Measurements from ENCODE around the gene LAMA2. TPM values are rescaled to one million over a fixed set of nuclear protein-coding genes. Genes with fewer than 3 reads are reported as not detected.

The LAMA2 gene
- total and polyA plus RNA-seq, 2 of the 13 experiments (the other 11 are each of a cell fraction or from before 2014, with no cell fraction given): 0.11 to 0.28 TPM

- Histone ChIP-seq H3K27ac (ENCODE audit: extremely low read length, insufficient read depth, low read length) (no peak overlapping the region), H3K4me1 (ENCODE audit: insufficient read depth, low read length) (no peaks in the 10 kb centered on the region), H3K9ac (ENCODE audit: insufficient read depth, low read depth, low read length) (no peak overlapping the region), H4K20me1 (ENCODE audit: insufficient read depth, low read length) (no peaks in the 10 kb centered on the region), H3K79me2 (ENCODE audit: insufficient read depth, low read length) (no peaks in the 10 kb centered on the region), H3K27me3 (ENCODE audit: control insufficient read depth in 1 of 2, insufficient read depth in 2 of 2, low read length in 2 of 2) (no peaks in the 10 kb centered on the region), H3K4me2 (ENCODE audit: low read depth, low read length) (no peak overlapping the region), H3K9me3 (ENCODE audit: low read length) (no peaks in the 10 kb centered on the region), H2AFZ (ENCODE audit: low read length) (no peak overlapping the region), H3K4me3 (replicated peaks in 1 of 3; ENCODE audit: insufficient read depth in 1 of 3, low read depth in 2 of 3, low read length in 3 of 3) (no peak overlapping the region), H3K36me3 (replicated peaks in 1 of 2; ENCODE audit: control insufficient read depth in 1 of 2, insufficient read depth in 2 of 2, low read length in 2 of 2) (peaks cover 0 to under 1% of the 10 kb centered on the region in 2 experiments; a peak in 1 of 5 replicates)
- 93% methylated on average over 1 of the region's 1 CpG for whole genome bisulfite sequencing (ENCODE audit: low lambda C conversion rate)
- CTCF ChIA-PET (ENCODE audit: low intra/inter-chr PET ratio, low total read pairs): no interaction called here
- FAIRE-seq (no peak), DNase-seq (ENCODE audit: low spot score) (no peak), ATAC-seq (no peak)
- in situ Hi-C loops (cut with HindIII; ENCODE audit: extremely low pct_ligation_motif_present, low pct_unique_long_range_greater_than_20kb) (no loop called here), intact Hi-C loops (cut with micrococcal nuclease; ENCODE audit: unreplicated experiment) (no loop called here)
- no TSS peak for BruUV-seq (replicated peaks)
- POLR2A ChIA-PET: no interaction called here
- TF ChIP-seq HES4 (CRISPR knock-in tag; IDR thresholded peaks at IDR 0.05; ENCODE audit: borderline replicate concordance): no peak
- TF ChIP-seq ZZZ3 (CRISPR knock-in tag; IDR thresholded peaks at IDR 0.05; ENCODE audit: borderline replicate concordance): no peak
- TF ChIP-seq TOPORS (CRISPR knock-in tag; IDR thresholded peaks at IDR 0.05): no peak
- no peak for TF ChIP-seq THRA (CRISPR knock-in tag; IDR thresholded peaks at IDR 0.05; ENCODE audit: borderline replicate concordance)
- TF ChIP-seq, protein P1, sequence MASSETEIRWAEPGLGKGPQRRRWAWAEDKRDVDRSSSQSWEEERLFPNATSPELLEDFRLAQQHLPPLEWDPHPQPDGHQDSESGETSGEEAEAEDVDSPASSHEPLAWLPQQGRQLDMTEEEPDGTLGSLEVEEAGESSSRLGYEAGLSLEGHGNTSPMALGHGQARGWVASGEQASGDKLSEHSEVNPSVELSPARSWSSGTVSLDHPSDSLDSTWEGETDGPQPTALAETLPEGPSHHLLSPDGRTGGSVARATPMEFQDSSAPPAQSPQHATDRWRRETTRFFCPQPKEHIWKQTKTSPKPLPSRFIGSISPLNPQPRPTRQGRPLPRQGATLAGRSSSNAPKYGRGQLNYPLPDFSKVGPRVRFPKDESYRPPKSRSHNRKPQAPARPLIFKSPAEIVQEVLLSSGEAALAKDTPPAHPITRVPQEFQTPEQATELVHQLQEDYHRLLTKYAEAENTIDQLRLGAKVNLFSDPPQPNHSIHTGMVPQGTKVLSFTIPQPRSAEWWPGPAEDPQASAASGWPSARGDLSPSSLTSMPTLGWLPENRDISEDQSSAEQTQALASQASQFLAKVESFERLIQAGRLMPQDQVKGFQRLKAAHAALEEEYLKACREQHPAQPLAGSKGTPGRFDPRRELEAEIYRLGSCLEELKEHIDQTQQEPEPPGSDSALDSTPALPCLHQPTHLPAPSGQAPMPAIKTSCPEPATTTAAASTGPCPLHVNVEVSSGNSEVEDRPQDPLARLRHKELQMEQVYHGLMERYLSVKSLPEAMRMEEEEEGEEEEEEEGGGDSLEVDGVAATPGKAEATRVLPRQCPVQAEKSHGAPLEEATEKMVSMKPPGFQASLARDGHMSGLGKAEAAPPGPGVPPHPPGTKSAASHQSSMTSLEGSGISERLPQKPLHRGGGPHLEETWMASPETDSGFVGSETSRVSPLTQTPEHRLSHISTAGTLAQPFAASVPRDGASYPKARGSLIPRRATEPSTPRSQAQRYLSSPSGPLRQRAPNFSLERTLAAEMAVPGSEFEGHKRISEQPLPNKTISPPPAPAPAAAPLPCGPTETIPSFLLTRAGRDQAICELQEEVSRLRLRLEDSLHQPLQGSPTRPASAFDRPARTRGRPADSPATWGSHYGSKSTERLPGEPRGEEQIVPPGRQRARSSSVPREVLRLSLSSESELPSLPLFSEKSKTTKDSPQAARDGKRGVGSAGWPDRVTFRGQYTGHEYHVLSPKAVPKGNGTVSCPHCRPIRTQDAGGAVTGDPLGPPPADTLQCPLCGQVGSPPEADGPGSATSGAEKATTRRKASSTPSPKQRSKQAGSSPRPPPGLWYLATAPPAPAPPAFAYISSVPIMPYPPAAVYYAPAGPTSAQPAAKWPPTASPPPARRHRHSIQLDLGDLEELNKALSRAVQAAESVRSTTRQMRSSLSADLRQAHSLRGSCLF (CRISPR knock-in tag; IDR thresholded peaks at IDR 0.05; ENCODE audit: borderline replicate concordance): no peak
- no peak for TF ChIP-seq ZNF724P (CRISPR knock-in tag; IDR thresholded peaks at IDR 0.05; ENCODE audit: borderline replicate concordance)
- TF ChIP-seq, protein P2, sequence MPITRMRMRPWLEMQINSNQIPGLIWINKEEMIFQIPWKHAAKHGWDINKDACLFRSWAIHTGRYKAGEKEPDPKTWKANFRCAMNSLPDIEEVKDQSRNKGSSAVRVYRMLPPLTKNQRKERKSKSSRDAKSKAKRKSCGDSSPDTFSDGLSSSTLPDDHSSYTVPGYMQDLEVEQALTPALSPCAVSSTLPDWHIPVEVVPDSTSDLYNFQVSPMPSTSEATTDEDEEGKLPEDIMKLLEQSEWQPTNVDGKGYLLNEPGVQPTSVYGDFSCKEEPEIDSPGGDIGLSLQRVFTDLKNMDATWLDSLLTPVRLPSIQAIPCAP (CRISPR knock-in tag; IDR thresholded peaks at IDR 0.05; ENCODE audit: low read depth): no peak
- TF ChIP-seq SOX5 (CRISPR knock-in tag; IDR thresholded peaks at IDR 0.05; ENCODE audit: borderline replicate concordance): no peak
- TF ChIP-seq, protein P3, sequence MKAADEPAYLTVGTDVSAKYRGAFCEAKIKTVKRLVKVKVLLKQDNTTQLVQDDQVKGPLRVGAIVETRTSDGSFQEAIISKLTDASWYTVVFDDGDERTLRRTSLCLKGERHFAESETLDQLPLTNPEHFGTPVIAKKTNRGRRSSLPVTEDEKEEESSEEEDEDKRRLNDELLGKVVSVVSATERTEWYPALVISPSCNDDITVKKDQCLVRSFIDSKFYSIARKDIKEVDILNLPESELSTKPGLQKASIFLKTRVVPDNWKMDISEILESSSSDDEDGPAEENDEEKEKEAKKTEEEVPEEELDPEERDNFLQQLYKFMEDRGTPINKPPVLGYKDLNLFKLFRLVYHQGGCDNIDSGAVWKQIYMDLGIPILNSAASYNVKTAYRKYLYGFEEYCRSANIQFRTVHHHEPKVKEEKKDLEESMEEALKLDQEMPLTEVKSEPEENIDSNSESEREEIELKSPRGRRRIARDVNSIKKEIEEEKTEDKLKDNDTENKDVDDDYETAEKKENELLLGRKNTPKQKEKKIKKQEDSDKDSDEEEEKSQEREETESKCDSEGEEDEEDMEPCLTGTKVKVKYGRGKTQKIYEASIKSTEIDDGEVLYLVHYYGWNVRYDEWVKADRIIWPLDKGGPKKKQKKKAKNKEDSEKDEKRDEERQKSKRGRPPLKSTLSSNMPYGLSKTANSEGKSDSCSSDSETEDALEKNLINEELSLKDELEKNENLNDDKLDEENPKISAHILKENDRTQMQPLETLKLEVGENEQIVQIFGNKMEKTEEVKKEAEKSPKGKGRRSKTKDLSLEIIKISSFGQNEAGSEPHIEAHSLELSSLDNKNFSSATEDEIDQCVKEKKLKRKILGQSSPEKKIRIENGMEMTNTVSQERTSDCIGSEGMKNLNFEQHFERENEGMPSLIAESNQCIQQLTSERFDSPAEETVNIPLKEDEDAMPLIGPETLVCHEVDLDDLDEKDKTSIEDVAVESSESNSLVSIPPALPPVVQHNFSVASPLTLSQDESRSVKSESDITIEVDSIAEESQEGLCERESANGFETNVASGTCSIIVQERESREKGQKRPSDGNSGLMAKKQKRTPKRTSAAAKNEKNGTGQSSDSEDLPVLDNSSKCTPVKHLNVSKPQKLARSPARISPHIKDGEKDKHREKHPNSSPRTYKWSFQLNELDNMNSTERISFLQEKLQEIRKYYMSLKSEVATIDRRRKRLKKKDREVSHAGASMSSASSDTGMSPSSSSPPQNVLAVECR (CRISPR knock-in tag; IDR thresholded peaks at IDR 0.05; ENCODE audit: borderline replicate concordance): no peak
- no peak for TF ChIP-seq SKIL (CRISPR knock-in tag; IDR thresholded peaks at IDR 0.05; ENCODE audit: borderline replicate concordance)
Observed at GRCh38 chr6:129551486-129551885, 668.5 kb downstream of the LAMA2 start.

Data from HepG2 (cell line).